NCI-H1417 (cell line): Measurements from ENCODE around the gene HKDC1.

Experiments used
- DNase-seq, 3 experiments: peaks; one replicate each; lab custom pipeline; 2025; lab: John Stamatoyannopoulos, UW

The HKDC1 gene

DNA sequence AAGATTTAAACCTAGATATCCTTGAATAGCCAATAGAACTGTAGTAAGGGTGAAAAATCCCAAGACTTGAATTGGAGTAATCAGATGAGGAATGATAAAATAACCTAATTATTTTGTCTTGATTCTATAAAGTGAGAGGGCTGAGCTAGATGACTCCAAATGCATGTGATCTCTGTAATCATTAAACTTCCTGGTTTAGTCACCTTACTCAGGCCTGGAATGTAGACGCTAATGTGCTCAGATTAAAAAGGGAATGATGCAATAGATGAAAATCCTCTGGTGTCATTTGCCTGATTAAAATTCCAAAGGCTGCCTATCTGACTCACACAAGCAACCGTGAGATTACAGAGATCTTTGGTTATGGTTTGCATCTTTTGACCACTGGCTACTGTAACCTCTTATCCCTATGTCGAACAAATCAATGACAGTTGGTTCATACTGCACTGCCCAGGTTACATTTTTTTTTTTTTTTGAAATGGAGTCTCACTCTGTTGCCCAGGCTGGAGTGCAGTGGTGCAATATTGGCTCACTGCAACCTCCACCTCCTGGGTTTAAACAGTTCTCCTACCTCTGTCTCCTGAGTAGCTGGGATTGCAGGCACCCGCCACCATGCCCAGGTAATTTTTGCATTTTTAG is 2.9 kb upstream of the HKDC1 start:
- no peak for DNase-seq

DNA sequence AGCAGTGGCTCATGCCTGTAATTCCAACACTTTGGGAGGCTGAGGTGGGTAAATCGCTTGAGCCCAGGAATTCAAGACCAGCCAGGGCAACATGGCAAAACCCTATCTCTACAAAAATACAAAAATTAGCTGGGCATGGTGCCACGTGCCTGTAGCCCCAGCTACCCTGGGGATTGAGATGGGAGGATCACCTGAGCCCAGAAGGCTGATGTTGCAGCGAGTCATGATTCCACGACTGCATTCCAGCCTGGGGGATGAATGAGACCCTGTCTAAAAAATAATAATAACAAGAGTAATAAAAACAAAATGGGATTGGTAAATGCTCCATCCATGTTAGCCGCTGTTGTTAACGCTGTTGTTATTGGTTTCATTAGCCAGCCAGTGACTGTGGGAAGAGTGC is 1.3 kb upstream of the HKDC1 start:
- DNase-seq: no peak

DNA sequence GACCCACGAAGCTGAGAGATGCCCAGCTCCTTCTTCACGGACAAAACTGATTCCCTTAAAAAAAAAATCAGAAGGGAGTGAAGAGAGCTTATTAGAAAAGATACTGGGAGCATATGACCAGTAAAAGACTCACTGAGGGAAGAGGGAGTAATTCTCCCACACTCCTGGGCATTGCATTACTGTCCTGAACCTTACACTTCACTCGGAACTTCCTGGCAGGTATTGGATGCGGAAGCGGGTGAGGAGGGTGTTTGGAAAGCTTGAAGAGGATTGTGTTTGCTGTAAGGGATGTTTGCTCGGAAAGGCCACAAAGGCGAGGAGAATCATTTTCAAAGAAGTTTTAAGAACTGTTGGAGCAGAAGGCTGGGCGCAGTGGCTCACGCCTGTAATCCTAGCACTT is 375 bp downstream of the HKDC1 start:
- no peak for DNase-seq

DNA sequence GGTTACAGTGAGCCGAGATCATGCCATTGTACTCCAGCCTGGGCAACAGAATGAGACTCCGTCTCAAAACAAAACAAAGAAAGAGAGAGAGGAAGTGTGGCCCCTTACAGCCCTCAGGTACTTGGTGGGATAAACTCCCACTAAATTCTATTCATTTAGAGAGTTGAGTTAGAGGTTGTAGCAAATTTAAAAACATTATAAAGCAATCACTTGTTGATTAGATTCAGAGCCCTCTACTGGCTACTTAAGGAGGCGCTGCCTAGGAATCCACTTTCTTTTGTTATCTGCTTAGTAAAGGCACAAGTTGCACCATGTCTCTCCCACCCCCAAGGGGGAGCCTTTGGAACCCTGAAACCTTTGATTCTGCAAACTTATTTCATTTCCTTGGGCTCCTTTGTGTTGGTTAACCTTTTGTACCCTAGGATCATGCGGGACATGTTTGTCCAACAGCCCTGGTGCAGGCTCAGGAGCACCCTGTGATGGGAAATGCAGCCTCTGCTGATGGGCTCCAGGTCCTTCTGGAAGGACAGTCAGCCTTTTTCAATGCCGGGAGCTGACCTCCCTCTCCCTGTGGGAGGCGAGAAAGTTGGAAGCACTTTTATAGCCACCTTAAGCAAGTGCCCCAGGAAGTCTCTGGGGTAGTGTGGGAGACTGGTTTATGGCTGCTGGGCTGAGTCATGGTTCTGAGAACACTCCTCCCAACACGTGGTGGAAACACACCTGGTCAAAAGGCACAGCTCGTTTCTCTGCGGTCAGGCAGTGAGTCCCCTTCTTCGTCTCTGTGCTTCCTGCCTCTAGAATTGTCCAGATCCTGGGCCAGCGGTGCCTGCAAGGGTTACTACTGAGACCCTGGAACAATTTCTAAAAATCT is 2.3 kb downstream of the HKDC1 start:
- DNase-seq: peak; percentile 11 to 50 (median 24)

DNA sequence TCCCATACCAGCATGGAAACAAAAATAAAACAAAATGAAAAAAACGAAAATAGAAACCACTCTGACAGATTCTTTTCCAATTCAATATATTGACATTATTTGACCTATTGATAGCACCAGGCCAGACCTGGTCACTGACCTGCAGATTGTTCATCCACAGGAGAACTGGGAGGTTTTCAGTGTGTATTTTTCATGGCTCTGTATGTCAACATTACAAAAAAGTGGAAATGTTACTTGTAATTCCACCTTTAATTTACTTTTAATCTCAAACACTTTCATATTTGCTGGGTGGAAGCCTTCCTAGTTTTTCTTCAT is 2.9 kb downstream of the HKDC1 start:
- no peak for DNase-seq

DNA sequence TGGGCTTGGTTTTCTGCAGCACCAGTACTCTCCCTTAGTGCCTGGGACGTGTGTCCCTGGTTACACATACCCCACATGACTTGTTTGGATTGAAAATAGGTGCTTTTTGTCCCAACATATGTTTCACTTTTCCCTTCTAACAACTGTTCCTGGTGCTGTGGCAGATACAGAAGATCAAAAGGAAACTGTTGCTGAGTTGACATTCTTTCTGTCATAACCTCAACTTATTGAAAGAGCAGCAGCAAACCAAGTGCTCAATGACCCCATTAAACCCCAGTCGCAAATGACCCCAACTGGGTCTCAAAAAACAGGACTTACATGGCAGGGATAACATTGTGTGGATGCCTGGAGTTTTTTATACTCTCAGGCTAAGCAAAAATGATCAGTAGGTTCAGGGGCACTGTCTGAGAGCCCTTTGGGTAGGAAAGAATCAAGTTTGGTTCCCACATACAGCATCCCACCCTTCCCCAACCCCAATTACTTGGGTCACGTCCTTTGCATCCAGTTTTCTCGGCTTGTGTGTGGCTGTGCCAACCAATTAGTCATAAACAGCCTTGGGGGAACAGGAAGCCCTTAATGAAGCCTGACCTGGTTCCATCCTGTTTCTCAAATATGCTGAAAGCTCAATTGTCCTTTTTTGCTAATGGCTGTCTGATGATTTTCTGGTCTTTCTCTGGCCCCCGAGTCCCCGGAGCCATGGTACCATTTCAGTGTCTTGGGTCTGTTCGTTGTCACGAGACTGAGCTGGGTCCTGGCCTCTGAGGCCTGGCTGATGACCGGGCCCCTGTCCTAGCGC is 4.9 kb downstream of the HKDC1 start:
- DNase-seq: no peak

DNA sequence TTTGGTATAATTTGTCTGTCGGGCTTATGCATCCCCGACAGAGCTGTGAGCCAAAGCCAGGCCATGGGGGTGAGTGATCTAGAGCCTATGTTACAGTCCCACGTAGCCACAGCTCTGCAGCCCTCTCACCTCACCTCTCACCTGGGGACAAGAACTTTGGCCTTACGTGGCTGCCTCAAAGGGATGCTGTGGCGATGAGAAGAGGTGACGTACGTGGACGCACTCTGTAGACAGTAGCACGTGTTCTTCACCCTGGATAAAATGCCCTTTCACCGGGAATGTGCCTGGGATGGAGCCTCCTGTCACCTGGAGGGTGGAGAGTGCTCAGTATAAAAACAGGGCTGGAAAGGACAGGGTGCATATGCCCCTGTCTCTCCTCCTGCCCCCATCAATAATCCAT is 5.5 kb downstream of the HKDC1 start:
- DNase-seq: no peak

DNA sequence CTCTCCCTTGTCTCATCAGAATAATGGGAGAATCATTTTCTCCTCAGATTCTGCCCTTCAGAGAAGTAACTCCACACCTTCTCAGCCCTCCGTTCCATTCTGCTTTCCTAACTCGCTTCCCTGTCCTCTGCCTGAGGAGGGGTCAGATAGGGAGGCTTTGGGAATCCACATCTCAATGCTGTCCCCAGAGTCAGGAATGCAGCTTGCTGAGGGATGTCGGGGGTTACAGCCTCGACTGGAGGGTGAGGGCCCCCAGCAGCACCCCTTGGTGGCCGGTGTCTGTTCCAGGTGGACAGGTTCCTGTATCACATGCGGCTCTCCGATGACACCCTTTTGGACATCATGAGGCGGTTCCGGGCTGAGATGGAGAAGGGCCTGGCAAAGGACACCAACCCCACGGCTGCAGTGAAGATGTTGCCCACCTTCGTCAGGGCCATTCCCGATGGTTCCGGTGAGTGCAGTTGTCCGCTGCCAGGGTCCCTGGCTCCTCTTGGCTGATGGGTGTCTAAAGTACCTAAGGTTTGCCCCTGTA is 6.9 kb downstream of the HKDC1 start:
- DNase-seq: no peak

DNA sequence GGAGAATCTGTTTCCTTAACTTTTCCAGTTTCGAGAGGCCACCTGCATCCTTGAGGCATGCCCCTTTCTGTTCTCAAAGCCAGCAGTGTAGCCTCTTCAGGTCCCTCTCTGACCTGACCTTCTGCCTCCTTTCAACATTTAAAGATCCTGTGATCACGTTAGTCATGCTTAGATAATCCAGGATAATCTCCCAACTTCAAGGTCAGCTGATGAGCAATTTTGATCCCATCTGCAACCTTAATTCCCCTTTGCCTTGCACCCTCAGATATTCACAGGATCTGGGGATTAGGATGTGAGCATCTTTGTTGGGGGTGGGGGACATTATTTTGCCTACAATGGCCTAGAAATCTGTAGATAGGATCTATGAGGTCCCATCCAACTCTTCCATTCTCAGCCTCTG is 8.0 kb downstream of the HKDC1 start:
- no peak for DNase-seq

DNA sequence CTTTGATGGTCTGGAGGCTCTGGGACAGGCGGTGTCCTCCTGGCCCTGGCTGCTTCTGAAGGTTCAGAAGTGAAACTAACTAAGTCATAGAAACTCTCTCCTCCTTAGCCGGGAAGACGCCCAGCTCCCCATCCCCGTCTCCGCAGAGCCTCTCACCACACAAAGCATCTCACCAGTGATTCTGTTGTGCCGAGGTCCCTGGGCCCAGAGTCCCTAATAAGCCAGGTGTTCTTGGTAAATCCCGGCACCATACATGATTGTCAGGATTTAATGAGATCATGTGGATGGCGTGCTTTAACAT is 9.4 kb downstream of the HKDC1 start:
- DNase-seq: no peak

DNA sequence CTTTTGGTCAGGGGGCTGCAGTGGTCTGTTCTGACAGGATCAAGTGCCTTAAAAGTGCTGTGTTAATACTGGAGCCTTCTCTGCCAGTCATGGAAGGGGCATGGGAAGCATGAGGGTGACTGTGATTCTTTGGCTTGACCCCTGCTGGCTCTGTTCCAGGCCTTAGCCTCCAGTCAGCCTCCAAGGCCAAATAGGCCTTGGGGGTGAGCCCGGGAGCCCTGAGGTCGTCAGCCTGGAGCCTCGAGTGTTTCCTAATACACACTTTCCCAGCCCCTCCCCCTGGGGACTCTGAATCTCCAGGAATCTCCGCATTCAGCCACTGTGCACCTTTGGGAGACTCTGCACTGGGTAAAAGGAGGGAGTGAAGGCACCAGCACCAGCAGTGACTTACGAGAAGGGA is 10.0 kb downstream of the HKDC1 start:
- DNase-seq: no peak

DNA sequence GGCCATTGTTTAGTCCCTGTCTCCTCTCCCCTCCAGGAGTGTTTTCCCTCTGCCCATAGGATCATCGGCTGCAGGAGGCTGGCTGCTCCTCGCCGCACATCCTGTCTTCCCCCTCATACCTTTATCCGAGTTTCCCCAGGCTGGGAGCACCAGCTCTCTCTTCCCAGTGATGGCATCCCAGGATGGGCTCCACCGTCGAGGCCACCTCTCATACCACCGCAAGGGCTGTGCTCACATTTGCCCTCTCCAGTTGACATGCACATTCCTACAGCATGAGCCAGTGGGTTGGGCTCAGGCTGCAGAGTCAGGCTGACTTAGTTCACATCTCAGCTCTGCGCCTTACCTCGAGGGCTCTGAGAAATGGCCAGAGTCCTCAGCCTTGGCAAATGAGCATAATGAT is 12.1 kb downstream of the HKDC1 start:
- no peak for DNase-seq

DNA sequence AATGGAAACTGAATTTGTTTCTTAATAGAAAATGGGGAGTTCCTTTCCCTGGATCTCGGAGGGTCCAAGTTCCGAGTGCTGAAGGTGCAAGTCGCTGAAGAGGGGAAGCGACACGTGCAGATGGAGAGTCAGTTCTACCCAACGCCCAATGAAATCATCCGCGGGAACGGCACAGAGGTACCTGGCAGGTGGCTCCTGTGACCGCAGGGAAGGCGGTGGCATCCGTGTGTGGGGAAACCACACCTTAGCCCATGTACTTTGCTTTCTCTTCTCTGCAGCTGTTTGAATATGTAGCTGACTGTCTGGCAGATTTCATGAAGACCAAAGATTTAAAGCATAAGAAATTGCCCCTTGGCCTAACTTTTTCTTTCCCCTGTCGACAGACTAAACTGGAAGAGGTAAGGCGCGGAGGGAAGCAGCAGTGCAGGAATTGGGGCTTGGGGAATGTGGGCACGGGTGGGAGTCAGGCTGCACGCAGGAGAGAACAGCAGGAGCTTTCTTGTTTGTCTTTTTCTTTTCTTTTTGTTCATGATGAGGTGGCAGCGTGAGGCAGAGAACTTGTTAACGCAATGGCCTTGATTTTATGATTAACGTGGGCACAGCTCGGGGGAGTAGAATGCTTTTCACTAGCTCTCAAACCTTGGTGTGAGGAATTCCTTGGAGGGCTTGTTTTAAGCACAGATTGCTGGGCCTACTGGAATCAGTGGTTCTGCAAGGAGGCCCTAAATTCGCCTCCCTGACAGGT is 12.8 kb downstream of the HKDC1 start:
- DNase-seq: no peak

DNA sequence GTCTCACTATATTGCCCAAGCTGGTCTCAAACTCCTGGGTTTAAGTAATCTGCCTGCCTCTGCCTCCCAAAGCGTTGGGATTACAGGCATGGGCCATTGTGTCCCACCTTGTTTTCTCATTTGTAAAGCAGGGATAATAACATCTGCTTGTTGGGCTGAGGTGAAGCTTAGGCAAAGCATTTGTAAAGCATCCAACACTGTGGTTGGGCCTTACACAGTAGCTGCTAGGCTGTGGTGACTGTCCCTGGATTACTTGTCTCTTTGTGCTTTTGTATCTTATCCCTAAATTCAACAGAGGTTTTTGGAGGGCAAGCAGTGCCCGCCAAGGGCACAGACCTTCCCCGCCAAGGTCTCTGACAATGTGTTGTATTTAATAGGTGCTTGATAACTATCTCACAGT is 14.3 kb downstream of the HKDC1 start:
- no peak for DNase-seq

DNA sequence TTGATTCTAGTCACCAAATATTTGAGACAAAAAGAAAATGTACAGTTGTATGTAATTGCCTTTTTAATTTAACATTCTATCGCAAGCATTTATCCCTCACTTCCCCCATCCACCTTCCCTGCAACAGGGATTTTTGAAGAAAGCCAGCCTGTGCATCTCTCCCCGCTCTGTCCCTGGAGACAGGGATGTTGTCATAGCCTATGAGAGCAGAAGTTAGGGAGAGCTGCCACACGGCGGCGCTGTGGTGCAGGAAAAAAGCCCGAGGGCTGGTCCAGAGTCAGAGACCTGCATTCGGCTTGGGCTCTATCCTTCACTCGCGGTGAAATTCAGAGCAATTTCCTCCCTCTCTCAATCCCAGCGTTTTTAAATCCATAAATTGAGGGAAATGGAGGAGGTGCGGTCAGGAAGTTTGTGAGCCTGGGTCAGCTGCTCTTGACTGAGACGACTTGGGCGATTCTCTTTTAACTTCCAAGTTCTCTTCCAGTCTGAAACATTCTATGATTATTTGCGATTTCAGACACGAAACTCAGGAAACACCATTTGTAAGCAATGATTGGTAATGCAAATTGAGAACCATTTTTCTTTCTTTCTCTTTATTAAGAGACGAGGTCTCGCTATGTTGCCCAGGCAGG is 17.5 kb downstream of the HKDC1 start:
- peak; percentile 48 to 80 (median 71) for DNase-seq

DNA sequence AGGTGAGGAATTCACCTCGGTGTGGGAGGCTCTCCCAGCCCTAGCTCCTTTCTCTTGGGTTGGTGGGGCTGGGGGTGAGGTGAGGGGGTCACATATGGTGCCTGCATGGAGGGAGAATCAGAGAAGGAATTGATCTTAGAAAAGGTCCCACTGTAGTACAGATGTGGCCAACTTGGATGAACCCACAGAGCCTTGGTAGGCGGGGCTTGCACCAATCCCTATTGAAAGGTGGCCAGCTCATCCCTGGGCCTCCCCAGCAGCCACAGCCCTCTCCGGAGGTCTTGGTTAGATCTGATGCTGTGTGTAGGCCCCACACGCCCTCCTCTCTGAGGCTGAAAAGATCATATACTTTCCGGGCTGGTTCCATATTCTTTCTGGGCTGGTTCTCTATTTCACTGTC is 19.0 kb downstream of the HKDC1 start:
- no peak for DNase-seq

DNA sequence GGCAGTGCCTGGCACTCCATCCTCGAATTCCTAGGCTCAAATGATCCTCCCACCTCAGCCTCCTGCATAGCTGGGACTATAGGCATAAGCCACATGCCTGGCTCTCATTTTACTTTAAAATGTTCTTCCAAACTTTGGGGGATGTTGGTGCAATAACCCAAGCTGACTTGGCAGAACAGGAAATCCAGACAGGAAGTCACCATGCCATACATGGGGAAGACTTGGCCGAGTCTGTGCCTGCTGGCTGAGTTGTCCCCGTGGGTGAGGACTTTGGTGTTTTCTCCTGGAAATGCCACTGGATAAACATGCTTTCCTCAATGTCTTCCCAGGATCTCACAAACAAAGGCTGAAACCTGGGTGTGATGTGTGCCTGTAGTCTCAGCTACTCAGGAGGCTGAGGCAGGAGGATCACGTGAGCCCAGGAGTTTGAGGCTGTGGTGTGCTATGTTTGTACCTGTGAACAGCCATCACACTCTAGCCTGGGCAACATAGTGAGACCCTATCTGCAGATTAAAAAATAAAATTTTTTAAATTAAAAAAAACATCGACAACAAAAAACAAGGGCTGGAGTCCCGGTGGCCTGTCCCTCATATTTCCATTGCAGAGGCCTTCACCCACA is 19.8 kb downstream of the HKDC1 start:
- DNase-seq: no peak

DNA sequence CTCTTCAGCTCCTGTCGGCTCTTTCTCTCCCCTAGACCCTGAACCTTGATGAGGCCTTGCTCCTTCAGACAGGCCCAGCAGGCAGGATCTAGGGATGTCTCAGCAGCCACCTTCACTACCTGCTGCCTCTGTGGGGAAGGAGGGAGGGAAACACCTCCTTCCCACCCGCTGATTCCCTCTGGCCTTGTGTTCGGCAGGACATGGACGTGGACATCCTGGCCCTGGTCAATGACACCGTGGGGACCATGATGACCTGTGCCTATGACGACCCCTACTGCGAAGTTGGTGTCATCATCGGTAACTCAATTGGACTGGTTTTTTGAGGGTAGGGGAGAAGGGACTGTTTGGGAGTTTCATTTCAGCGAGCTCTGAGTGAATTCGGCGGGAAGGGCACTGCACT is 20.3 kb downstream of the HKDC1 start:
- no peak for DNase-seq

DNA sequence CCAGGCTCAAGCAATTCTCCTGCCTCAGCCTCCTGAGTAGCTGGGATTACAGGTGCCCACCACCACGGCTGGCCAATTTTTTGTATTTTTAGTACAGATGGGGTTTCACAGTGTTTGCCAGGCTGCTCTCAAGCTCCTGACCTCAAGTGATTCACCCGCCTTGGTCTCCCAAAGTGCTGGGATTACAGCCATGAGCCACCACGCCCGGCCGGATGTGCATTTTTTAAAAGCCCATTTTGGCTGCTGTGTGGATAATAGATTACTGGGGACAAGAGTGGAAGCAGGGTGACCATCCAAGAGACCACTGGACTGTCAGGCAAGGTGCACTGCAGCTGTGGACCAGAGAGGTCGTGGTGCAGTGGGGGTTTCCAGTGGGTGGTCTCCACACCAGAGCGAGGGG is 21.4 kb downstream of the HKDC1 start:
- no peak for DNase-seq

DNA sequence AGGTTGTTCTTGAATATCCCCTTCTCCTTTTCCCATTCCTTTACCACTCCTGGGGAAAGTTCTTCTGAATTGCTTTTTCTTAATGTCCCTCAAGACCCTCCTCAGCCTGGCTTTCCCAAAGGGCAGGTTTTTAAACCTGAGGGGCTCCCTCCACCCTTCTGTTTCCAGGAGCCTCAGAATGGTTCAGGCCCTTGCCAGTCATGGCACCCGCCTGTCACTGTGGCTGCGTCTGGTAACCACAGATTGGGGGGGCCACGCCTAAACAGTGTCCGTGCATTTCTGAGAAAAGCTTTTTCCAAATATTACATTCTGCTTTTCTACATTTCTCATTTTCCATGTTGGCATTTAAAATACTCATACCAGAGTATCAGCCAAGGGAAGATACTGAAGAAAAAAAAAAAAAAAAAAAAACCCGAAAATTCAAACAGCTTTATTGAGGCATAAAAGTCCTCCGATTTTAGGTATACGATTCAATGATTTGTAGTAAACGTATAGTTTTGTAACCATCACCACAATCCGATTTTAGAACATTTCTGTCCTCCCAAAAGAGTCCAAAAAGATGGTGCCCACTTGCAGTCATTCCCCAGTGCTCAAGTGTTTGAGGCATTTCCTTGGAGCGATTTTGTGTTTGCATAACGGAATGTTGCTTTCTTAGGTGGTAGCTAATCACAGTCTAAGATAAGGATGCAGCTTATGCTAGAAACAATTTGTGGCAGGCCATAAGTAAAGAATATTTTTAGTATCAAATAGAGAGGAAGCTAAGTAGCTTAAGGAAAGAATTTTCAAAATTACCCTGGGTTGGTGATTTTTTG is 22.1 kb downstream of the HKDC1 start:
- no peak for DNase-seq

DNA sequence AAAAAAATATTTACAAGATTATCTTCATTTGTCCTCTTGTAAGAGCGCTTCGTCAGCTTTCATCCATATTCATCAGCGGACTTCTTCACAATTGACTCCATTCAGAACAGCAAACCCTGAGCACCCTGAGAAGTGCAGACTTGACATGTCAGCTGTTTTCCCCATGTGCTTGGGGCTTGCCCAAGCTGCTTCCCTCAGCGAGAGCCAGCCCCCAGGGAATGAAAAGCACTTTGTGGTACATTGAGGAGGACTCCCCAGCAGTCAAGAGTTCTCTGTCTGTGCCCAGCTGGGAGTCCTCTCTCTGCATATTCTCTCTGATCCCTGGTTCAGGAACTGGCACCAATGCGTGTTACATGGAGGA is 22.7 kb downstream of the HKDC1 start:
- peak in 1 of 3 experiments; percentile 62 for DNase-seq
